ENCODE data around the gene HARBI1. TPM values are rescaled to one million over a fixed set of nuclear protein-coding genes. Genes with fewer than 3 reads are reported as not detected.

HARBI1 gene
- total RNA-seq, 1 donor from 2014 or later = 5.3 TPM

DNA sequence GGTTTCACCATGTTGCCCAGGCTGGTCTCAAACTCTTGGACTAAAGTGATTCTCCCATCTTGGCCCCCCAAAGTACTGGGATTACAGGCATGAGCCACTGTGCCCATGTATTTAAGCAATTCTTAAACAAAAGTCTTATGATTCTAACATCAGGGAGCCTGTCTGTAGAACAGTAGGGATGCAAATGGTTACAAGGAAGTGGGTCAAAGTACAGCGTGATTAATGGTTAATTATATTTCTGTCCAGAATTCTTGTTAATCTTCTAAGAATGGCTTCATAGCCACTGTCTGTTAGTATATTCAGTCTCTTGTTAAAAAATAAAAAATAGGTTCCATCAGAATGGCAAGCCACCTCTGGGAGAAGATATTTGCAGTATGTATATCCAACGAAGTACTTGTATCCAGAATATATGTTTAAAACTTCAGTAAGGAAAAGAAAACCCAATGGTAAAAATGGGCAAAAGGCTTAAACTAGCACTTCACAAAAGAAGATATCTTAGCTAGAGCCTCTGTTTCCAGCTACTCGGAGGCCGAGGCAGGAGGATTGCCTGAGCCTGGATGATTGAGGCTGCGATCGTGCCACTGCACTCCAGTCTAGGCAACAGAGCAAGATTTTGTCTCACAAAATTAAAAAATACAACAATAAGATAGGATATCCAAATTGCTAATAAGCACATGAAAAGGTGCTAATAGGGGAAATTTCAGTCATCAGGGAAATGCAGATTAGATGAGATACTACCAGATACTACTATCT is 23.2 kb upstream of the HARBI1 start:
- no peaks in the 10 kb centered on the region for H4K20me1 ChIP-seq (ENCODE audit: low read depth)
- no peak overlapping the region for H3K4me3 ChIP-seq
- Mint-ChIP-seq H3K4me3 (no peak overlapping the region), H3K4me1 (no peaks in the 10 kb centered on the region), H3K36me3 (peaks cover 13% of the 10 kb centered on the region), H3K27me3 (ENCODE audit: insufficient read depth, low read depth) (no peaks in the 10 kb centered on the region), H3K9me3 (no peaks in the 10 kb centered on the region), H3K27ac (no peak overlapping the region)
- H3K4me2 ChIP-seq = no peak overlapping the region
- H2AFZ ChIP-seq (replicated peaks) = no peak overlapping the region
- no peaks in the 10 kb centered on the region for H3K36me3 ChIP-seq
- TF ChIP-seq CTCF (IDR thresholded peaks at IDR 0.05) (no peak), EZH2phosphoT487 (IDR thresholded peaks at IDR 0.05) (no peak), EZH2 (IDR thresholded peaks at IDR 0.05) (no peak)
- no peaks in the 10 kb centered on the region for H3K4me1 ChIP-seq
- H3K27ac ChIP-seq = no peak overlapping the region
- H3K27me3 ChIP-seq = no peaks in the 10 kb centered on the region
- H3F3A ChIP-seq (ENCODE audit: low read depth) = no peaks in the 10 kb centered on the region
- no peaks in the 10 kb centered on the region for H3K79me2 ChIP-seq (ENCODE audit: low read depth)
- DNase-seq (ENCODE audit: low spot score) = no peak
- no peaks in the 10 kb centered on the region for H3K9me3 ChIP-seq (ENCODE audit: low read depth)
- H3K9ac ChIP-seq = no peak overlapping the region

- Histone ChIP-seq H4K20me1 (ENCODE audit: low read depth) (no peaks in the 10 kb centered on the region), H3K79me2 (ENCODE audit: low read depth) (no peaks in the 10 kb centered on the region), H3K4me2 (no peak overlapping the region), H3K9ac (no peak overlapping the region), H3K27me3 (no peaks in the 10 kb centered on the region), H3K4me3 (no peak overlapping the region), H3F3A (ENCODE audit: low read depth) (no peaks in the 10 kb centered on the region), H3K4me1 (no peaks in the 10 kb centered on the region), H3K27ac (no peak overlapping the region), H2AFZ (replicated peaks) (no peak overlapping the region), H3K36me3 (no peaks in the 10 kb centered on the region), H3K9me3 (ENCODE audit: low read depth) (no peaks in the 10 kb centered on the region)
- no peak for DNase-seq (ENCODE audit: low spot score)
- H3K9me3 Mint-ChIP-seq = no peaks in the 10 kb centered on the region
- no peak overlapping the region for H3K27ac Mint-ChIP-seq
- no peaks in the 10 kb centered on the region for H3K4me1 Mint-ChIP-seq
- no peaks in the 10 kb centered on the region for H3K27me3 Mint-ChIP-seq (ENCODE audit: insufficient read depth, low read depth)
- TF ChIP-seq EZH2phosphoT487 (IDR thresholded peaks at IDR 0.05) (no peak), EZH2 (IDR thresholded peaks at IDR 0.05) (no peak), CTCF (IDR thresholded peaks at IDR 0.05) (no peak)
- H3K36me3 Mint-ChIP-seq = peaks cover 11% of the 10 kb centered on the region
- no peak overlapping the region for H3K4me3 Mint-ChIP-seq
These were observed 22.3 kb upstream of the HARBI1 start for GRCh38 chr11:46639197-46639839.

GRCh38 chr11:46637546-46637945 is 20.5 kb upstream of the HARBI1 start:
- Histone ChIP-seq H4K20me1 (ENCODE audit: low read depth) (no peaks in the 10 kb centered on the region), H3K36me3 (no peaks in the 10 kb centered on the region), H2AFZ (replicated peaks) (no peak overlapping the region), H3K9me3 (ENCODE audit: low read depth) (no peaks in the 10 kb centered on the region), H3K9ac (no peak overlapping the region), H3K27ac (no peak overlapping the region), H3K27me3 (no peaks in the 10 kb centered on the region), H3K79me2 (ENCODE audit: low read depth) (no peaks in the 10 kb centered on the region), H3K4me3 (no peak overlapping the region), H3K4me2 (no peak overlapping the region), H3K4me1 (no peaks in the 10 kb centered on the region), H3F3A (ENCODE audit: low read depth) (no peaks in the 10 kb centered on the region)
- no peak overlapping the region for H3K27ac Mint-ChIP-seq
- DNase-seq (ENCODE audit: low spot score) = no peak
- TF ChIP-seq EZH2phosphoT487 (IDR thresholded peaks at IDR 0.05) (no peak), EZH2 (IDR thresholded peaks at IDR 0.05) (no peak), CTCF (IDR thresholded peaks at IDR 0.05) (no peak)
- no peaks in the 10 kb centered on the region for H3K27me3 Mint-ChIP-seq (ENCODE audit: insufficient read depth, low read depth)
- H3K9me3 Mint-ChIP-seq = no peaks in the 10 kb centered on the region
- H3K4me1 Mint-ChIP-seq = no peaks in the 10 kb centered on the region
- H3K36me3 Mint-ChIP-seq = peaks cover 7% of the 10 kb centered on the region
- H3K4me3 Mint-ChIP-seq = no peak overlapping the region

All from neural progenitor cell (in vitro differentiated cells).